BE2C (cell line): Measurements from ENCODE around the gene GOLM1.

Experiments
- DNase-seq: peaks from one replicate; pipeline ENCODE4 v3.0.0-alpha.2; 2020
- H3K27me3 ChIP-seq: fragments of 250-450 bp; sonication (Bioruptor Pico); 2 replicates; pipeline ENCODE4 v1.5.1; 2020; ENCODE audit warnings: mild to moderate bottlenecking
- H3K36me3 ChIP-seq: fragments of 250-450 bp; sonication (Bioruptor Pico); 2 replicates; pipeline ENCODE4 v1.5.1; 2020; ENCODE audit warnings: mild to moderate bottlenecking
- H3K4me1 ChIP-seq: fragments of 250-450 bp; sonication (Bioruptor Pico); 2 replicates; pipeline ENCODE4 v1.5.1; 2020
- H3K4me3 ChIP-seq: 2 replicates; pipeline ENCODE4 v1.5.1; 2011; ENCODE audit warnings: low read depth, low read length
- H3K9me3 ChIP-seq: fragments of 250-450 bp; sonication (Bioruptor Pico); 2 replicates; pipeline ENCODE4 v1.5.1; 2020
- TF ChIP-seq, protein P1 (sequence below): IDR thresholded peaks from 2 replicates; pipeline ENCODE4 v1.5.1; 2012; ENCODE audit warnings: mild to moderate bottlenecking, low read depth, low read length

GOLM1 gene

DNA sequence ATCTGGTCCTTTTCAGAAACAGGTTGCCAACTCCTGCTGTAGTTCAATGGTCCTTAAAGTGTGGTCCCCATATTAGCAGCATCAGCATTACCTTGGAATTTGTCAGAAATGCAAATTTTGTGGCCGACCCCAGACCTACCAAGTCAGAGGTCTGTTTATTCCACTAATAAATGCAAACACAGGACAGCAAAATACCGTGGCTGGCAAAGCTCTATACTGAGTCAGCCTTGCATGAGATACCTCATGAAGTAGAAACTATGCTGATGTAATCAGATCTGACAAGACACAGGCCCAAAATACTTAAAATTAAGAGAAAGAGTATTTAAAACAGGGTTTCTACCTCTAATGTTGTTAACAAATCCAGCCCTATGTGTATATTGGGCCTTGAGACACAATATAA is 3.0 kb downstream of the GOLM1 start:
- no peak overlapping the region for H3K4me3 ChIP-seq
- no peak for DNase-seq
- H3K27me3 ChIP-seq: no peaks in the 10 kb centered on the region; the same call in 1 of the 2 replicates
- H3K36me3 ChIP-seq: peaks cover 7% of the 10 kb centered on the region
- peaks cover 4% of the 10 kb centered on the region; the same call in 1 of the 2 replicates for H3K4me1 ChIP-seq
- TF ChIP-seq, protein P1, sequence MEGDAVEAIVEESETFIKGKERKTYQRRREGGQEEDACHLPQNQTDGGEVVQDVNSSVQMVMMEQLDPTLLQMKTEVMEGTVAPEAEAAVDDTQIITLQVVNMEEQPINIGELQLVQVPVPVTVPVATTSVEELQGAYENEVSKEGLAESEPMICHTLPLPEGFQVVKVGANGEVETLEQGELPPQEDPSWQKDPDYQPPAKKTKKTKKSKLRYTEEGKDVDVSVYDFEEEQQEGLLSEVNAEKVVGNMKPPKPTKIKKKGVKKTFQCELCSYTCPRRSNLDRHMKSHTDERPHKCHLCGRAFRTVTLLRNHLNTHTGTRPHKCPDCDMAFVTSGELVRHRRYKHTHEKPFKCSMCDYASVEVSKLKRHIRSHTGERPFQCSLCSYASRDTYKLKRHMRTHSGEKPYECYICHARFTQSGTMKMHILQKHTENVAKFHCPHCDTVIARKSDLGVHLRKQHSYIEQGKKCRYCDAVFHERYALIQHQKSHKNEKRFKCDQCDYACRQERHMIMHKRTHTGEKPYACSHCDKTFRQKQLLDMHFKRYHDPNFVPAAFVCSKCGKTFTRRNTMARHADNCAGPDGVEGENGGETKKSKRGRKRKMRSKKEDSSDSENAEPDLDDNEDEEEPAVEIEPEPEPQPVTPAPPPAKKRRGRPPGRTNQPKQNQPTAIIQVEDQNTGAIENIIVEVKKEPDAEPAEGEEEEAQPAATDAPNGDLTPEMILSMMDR: no peak
- peaks cover 4% of the 10 kb centered on the region for H3K9me3 ChIP-seq

DNA sequence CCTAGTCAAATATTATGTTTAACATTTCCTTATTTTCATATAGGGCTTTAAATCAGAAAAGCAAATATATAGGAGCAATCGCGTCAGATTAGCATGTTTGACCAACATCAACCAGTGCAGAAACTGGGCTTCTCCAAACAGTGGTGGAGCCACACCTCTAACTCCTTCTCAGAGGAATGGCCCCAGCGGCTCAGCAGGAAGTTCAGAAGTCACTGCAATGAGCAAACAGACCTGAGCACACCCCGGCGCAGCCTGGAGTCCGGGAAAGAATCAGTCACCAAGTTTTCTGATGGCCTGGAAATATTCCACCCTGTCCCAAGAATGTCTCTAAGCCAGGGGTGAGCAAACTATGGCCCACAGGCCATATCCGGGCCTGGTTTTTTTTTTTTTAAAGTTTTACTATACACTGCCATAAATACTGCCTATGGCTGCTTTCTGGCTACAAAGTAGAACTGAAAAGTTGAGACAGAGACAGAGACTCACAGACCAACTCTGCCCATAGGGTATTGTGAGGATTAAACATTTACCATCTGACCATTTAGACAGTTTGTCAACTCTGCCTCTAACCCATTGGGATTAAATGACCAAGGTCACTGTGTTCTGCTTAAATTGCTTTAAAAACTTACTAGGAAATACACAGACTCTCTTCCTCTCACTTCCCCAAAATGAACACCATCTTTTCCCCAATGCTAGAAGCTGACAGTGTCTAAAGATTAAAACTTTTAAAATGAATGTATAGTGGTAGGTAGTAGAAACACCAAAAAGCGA is 5.4 kb downstream of the GOLM1 start:
- TF ChIP-seq, protein P1: no peak
- H3K4me3 ChIP-seq: no peak overlapping the region
- no peak for DNase-seq
- H3K27me3 ChIP-seq: no peaks in the 10 kb centered on the region
- H3K36me3 ChIP-seq: peaks cover 16% of the 10 kb centered on the region
- peaks cover 8% of the 10 kb centered on the region for H3K9me3 ChIP-seq
- peaks cover 4% of the 10 kb centered on the region; the same call in 1 of the 2 replicates for H3K4me1 ChIP-seq

DNA sequence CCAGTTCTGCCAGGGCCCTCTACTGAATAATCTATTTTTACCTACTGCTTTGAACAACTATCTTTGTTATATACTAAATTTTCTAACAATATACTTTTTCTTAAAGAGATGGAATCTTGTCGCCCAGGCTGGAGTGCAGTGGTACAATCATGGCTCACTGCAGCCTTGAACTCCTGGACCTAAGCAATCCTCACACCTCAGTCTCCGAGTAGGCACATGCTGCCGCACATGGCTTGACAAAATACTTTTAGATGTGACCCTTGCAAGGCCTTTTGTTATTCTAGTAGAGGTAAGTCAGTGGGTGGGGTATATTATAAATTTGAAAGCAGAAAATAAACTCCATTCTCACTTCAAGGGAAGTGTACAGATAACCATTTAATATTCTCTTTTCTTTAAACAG is 7.9 kb downstream of the GOLM1 start:
- H3K4me3 ChIP-seq: no peak overlapping the region
- peaks cover 8% of the 10 kb centered on the region for H3K9me3 ChIP-seq
- no peaks in the 10 kb centered on the region for H3K27me3 ChIP-seq
- peaks cover 16% of the 10 kb centered on the region for H3K36me3 ChIP-seq
- TF ChIP-seq, protein P1: no peak
- no peaks in the 10 kb centered on the region for H3K4me1 ChIP-seq
- DNase-seq: no peak

DNA sequence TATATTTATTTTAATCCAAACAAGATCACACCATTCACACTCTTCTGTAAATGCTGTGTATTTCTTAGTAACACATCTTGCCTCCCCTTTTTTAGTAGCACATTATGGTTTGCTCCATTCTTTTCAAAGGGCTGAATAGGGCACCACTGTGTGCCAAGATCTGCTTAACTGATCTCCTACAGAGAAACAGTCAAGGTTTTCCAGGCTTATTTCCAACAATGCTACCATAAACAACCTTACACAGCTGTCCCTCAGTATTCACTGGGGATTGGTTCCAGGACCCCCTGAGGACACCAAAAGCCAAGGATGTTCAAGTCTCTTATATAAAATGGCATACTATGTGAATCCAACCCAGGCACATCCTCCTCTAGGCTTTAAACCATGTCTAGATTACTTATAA is 16.5 kb downstream of the GOLM1 start:
- H3K36me3 ChIP-seq: peaks cover 16% of the 10 kb centered on the region

DNA sequence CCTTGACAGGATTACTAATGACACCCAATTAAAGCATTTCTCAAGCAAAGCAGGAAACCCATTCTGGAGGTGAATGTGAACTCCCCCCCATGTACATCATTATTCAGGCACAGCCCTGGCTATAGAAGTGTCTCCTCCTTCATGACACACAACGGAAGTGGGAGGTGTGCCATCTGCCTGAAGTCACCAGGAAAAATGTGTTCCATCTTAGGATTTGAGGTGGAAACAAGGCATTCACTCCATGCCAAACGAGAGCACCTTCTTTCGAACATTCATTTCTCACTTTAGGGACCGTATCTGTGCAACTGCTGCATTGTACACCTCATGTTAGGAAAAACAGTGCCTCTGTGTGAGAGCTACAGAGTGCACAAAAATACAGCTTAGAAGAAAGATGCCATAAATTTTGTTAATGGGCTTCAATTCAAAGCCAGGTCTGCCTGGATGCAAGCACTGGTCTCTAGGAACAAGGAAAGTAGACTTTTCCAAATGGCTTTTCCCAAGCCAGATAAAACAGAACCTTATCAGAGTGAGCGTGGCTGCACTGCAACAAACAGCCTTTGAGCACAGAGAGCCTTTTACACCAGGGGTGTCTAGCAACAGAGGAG is 19.4 kb downstream of the GOLM1 start:
- no peak for DNase-seq
- Histone ChIP-seq H3K4me1 (no peaks in the 10 kb centered on the region), H3K36me3 (peaks cover 35% of the 10 kb centered on the region), H3K27me3 (no peaks in the 10 kb centered on the region), H3K9me3 (no peaks in the 10 kb centered on the region), H3K4me3 (no peak overlapping the region)
- TF ChIP-seq, protein P1: no peak

More for the DNA sequence above, 16.5 kb downstream of the GOLM1 start:
- TF ChIP-seq, protein P1: no peak
- Histone ChIP-seq H3K9me3 (no peaks in the 10 kb centered on the region; the same call in 1 of the 2 replicates), H3K4me1 (no peaks in the 10 kb centered on the region), H3K27me3 (no peaks in the 10 kb centered on the region), H3K4me3 (no peak overlapping the region)
- DNase-seq: no peak

DNA sequence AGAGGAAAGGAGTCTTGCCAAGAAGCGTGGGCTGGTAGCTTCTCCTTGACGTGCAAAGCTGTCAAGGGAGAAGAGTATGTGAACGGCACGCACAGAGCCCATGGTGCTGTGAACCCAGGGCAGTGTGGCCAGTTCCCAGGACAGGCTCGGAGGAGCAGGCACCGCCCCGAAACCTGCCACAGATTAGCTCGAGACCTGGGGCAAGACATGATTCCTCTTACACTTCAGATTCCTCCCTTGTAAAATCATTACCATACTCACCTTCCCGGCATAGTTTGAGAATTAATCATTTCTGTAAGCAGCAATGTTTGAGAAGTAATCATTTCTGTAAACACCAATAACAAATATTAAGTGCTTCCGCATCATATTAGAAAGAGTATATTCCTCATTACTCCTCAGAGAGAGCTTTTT is 19.9 kb downstream of the GOLM1 start:
- H3K4me3 ChIP-seq: no peak overlapping the region
- H3K4me1 ChIP-seq: no peaks in the 10 kb centered on the region
- DNase-seq: no peak
- H3K9me3 ChIP-seq: no peaks in the 10 kb centered on the region
- TF ChIP-seq, protein P1: no peak
- H3K36me3 ChIP-seq: peaks cover 39% of the 10 kb centered on the region
- no peaks in the 10 kb centered on the region for H3K27me3 ChIP-seq
